Right lobe of liver (tissue), 4 donors: ENCODE results near the gene ATRNL1.
"Not testable (repeated sequence)": the region's sequence is repeated elsewhere in the genome, so short reads cannot be mapped to it uniquely, and the experiment has no call there.

Experiments
- CTCF ChIP-seq, 4 donors: fragments of 200-600 bp in 3 of 4; fragments of 450-650 bp in 1 of 4; IDR thresholded peaks; one replicate each; pipeline versions ENCODE4 v1.5.1 to v1.8.0; 2016 to 2022; ENCODE audit warnings: antibody characterized with exemption in 4 of 4, mild to moderate bottlenecking in 2 of 4
- POLR2A ChIP-seq: fragments of 450-650 bp; IDR thresholded peaks from one replicate; pipeline ENCODE4 v1.6.1; 2017; ENCODE audit warnings: antibody characterized with exemption, mild to moderate bottlenecking
- donor health status: DM: no; HTN: no; CAD: no.
- donor health status: DM: no; HTN: no; CAD: no.
- donor health status: DM: no; HTN: yes; CAD: no.

- TF ChIP-seq CTCF (IDR thresholded peaks at IDR 0.05); POLR2A: not testable (repeated sequence)
Measured at GRCh38 chr10:115105411-115105810, 12.2 kb downstream of the ATRNL1 start.
